Mesothelial cell of epicardium (in vitro differentiated cells): ENCODE results near the gene FAM216A. TPM values are rescaled to one million over a fixed set of nuclear protein-coding genes. Genes with fewer than 3 reads are reported as not detected.
"Not testable (repeated sequence)": the region's sequence is repeated elsewhere in the genome, so short reads cannot be mapped to it uniquely, and the experiment has no call there.

Source experiments
- DNase-seq, 2 experiments: peaks; one replicate each; pipeline ENCODE4 v3.0.0; 2021; ENCODE audit warnings: low spot score in 2 of 2; ENCODE audit not compliant: unreplicated experiment in 2 of 2
- H3K27ac Mint-ChIP-seq: 2 replicates; pipeline ENCODE4 v1.8.0; 2021; ENCODE audit warnings: mixed read lengths
- H3K27me3 Mint-ChIP-seq: 2 replicates; pipeline ENCODE4 v1.8.0; 2021; ENCODE audit warnings: low read depth, mixed read lengths
- H3K36me3 Mint-ChIP-seq: 2 replicates; pipeline ENCODE4 v1.8.0; 2021; ENCODE audit warnings: mixed read lengths
- H3K4me1 Mint-ChIP-seq: 2 replicates; pipeline ENCODE4 v1.8.0; 2021; ENCODE audit warnings: mixed read lengths
- H3K4me3 Mint-ChIP-seq: 2 replicates; pipeline ENCODE4 v1.8.0; 2021; ENCODE audit warnings: mild to moderate bottlenecking, moderate library complexity, mixed read lengths
- H3K9me3 Mint-ChIP-seq: 2 replicates; pipeline ENCODE4 v1.8.0; 2021; ENCODE audit warnings: mixed read lengths
- total RNA-seq: library from RNA; stranded (reverse); gene quantifications from 3 replicates; pipeline ENCODE4 v1.2.1, GENCODE V29; 2021
- TF ChIP-seq, protein P1 (sequence below): fragments of 200-600 bp; sonication (generic); IDR thresholded peaks from one replicate; pipeline ENCODE4 v1.5.0; 2021; ENCODE audit warnings: antibody characterized with exemption; ENCODE audit not compliant: unreplicated experiment

The FAM216A gene
- total RNA-seq, 1 donor from 2014 or later: 9.9 TPM

DNA sequence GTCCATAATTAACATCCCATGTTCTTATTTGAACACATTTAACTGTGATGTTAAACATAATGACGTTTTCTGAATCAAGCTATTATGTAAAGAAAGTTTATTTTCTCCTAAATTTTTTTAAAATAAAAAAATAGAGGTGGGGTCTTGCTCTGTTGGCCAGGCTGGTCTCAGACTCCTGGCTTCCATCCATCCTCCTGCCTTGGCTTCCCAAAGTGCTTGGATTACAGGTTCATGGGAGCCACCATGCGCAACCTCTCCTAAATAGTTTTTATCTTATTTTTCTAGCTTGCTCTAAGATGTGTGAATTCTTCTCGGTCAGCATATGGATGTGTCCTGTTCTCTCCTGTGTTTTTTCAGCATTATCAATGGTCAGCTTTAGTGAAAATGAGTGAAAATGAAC is 36.7 kb downstream of the FAM216A start:
- H3K27me3 Mint-ChIP-seq: no peaks in the 10 kb centered on the region
- no peak overlapping the region for H3K4me3 Mint-ChIP-seq
- DNase-seq: no peak

DNA sequence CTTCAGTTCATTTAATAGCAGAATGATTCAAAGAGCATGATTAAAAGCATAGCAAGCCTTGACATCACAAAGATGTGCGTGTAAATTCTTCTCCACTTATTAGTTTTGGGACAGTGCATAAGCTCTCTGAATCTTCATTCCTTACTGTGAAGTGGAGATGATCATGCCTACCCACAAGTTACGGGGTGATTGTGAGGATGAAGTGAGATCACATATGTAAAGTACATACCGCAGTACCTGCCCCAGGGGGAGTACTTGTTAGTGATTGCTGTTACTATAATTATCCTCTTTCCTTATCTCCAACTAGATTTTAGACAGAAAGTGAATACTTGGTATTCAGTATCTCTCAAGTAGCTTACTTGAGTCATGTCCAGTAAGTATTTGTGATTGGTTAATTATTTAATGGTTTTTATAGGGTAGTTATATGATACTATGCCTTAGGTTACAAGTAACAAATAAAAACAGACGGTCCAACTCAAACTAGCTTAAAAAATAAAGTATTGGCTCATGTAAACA is 39.5 kb downstream of the FAM216A start:
- Mint-ChIP-seq H3K27ac (peak overlapping the region; percentile 47), H3K27me3 (peaks cover 7% of the 10 kb centered on the region), H3K9me3 (no peaks in the 10 kb centered on the region), H3K36me3 (no peaks in the 10 kb centered on the region), H3K4me1 (peaks cover 5% of the 10 kb centered on the region), H3K4me3 (no peak overlapping the region)
- no peak for DNase-seq
- TF ChIP-seq, protein P1, sequence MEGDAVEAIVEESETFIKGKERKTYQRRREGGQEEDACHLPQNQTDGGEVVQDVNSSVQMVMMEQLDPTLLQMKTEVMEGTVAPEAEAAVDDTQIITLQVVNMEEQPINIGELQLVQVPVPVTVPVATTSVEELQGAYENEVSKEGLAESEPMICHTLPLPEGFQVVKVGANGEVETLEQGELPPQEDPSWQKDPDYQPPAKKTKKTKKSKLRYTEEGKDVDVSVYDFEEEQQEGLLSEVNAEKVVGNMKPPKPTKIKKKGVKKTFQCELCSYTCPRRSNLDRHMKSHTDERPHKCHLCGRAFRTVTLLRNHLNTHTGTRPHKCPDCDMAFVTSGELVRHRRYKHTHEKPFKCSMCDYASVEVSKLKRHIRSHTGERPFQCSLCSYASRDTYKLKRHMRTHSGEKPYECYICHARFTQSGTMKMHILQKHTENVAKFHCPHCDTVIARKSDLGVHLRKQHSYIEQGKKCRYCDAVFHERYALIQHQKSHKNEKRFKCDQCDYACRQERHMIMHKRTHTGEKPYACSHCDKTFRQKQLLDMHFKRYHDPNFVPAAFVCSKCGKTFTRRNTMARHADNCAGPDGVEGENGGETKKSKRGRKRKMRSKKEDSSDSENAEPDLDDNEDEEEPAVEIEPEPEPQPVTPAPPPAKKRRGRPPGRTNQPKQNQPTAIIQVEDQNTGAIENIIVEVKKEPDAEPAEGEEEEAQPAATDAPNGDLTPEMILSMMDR: no peak

More for the DNA sequence above, 36.7 kb downstream of the FAM216A start:
- TF ChIP-seq, protein P1: no peak
- H3K27ac Mint-ChIP-seq: no peak overlapping the region
- peaks cover 23% of the 10 kb centered on the region for H3K4me1 Mint-ChIP-seq
- peaks cover 6% of the 10 kb centered on the region for H3K9me3 Mint-ChIP-seq
- no peaks in the 10 kb centered on the region for H3K36me3 Mint-ChIP-seq

DNA sequence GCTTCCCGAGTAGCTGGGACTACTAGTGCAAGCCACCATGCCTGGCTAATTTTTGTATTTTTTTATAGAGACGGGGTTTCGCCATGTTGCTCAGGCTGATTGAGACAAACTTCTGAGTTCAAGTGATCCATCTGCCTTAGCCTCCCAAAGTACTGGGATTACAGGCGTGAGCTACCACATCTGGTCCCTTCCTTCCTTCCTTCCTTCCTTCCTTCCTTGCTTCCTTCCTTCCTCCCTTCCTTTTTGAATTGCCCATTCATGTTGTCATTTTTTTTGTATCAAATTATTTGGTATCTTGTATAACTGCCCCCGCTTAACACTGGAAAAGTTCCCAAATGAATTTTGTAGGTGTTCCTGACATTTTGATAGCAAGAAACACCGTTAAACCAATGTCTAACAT is 45.2 kb downstream of the FAM216A start:
- no peak overlapping the region for H3K4me3 Mint-ChIP-seq
- H3K9me3 Mint-ChIP-seq: no peaks in the 10 kb centered on the region
- H3K36me3 Mint-ChIP-seq: no peaks in the 10 kb centered on the region
- TF ChIP-seq, protein P1: no peak
- no peak overlapping the region for H3K27ac Mint-ChIP-seq
- peaks cover 13% of the 10 kb centered on the region for H3K27me3 Mint-ChIP-seq
- no peak for DNase-seq
- H3K4me1 Mint-ChIP-seq: no peaks in the 10 kb centered on the region

DNA sequence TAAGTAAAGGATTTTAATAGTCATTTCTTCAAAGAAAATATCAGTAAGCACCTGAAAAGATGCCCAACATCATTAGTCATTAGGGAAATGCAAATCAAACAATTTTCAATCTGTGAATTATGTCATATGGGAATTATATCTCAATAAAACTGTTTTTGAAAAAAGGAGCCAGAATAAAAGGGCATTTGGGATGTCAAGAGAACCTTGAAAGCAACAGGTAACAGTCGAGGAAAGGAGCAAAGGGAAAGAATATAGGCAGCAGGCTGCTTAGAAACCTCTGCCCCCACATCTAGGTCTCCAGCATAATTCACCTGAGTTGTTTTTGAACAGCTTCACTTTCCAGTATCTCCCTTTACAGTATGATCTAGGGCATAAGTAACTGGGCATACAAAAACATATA is 45.7 kb downstream of the FAM216A start:
- TF ChIP-seq, protein P1: no peak
- no peaks in the 10 kb centered on the region for H3K9me3 Mint-ChIP-seq
- H3K4me3 Mint-ChIP-seq: no peak overlapping the region
- no peaks in the 10 kb centered on the region for H3K36me3 Mint-ChIP-seq
- no peaks in the 10 kb centered on the region for H3K4me1 Mint-ChIP-seq
- no peak for DNase-seq
- H3K27me3 Mint-ChIP-seq: peaks cover 13% of the 10 kb centered on the region
- no peak overlapping the region for H3K27ac Mint-ChIP-seq

DNA sequence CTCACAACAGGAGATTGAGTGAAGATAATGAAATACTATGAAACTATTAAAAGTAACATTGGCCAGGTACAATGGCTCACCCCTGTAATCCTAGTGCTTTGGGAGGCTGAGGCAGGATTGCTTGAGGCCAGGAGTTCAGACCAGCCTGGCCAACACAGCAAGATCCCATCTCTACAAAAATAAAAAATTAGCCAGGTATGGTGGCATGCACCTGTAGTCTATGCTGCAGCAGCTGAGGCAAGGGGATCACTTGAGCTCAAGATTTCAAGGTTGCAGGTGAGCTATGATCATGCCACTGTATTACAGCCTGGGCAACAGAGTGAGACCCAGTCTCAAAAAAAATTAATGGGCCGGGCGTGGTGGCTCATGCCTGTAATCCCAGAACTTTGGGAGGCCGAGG is 48.4 kb downstream of the FAM216A start:
- no peak for DNase-seq
- no peaks in the 10 kb centered on the region for H3K36me3 Mint-ChIP-seq
- TF ChIP-seq, protein P1: no peak
- no peak overlapping the region for H3K4me3 Mint-ChIP-seq
- H3K9me3 Mint-ChIP-seq: no peaks in the 10 kb centered on the region
- peaks cover 6% of the 10 kb centered on the region for H3K27me3 Mint-ChIP-seq
- H3K27ac Mint-ChIP-seq: no peak overlapping the region
- H3K4me1 Mint-ChIP-seq: no peaks in the 10 kb centered on the region

DNA sequence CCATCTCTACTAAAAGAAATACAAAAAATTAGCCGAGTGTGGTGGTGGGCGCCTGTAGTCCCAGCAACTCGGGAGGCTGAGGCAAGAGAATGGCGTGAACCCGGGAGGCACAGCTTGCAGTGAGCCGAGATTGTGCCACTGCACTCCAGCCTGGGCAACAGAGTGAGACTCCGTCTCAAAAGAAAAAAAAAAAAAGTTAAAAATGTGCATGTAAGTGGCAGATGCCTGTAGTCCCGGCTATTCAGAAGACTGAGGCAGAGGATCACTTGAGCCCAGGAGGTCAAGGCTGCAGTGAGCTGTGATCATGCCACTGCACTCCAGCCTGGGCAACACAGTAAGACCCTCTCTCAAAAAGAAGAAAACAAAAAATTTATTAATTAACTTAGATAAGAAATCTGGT is 49.4 kb downstream of the FAM216A start:
- not testable (repeated sequence) for H3K27me3 Mint-ChIP-seq, DNase-seq, H3K9me3 Mint-ChIP-seq, H3K27ac Mint-ChIP-seq, H3K4me3 Mint-ChIP-seq, H3K4me1 Mint-ChIP-seq, H3K36me3 Mint-ChIP-seq

DNA sequence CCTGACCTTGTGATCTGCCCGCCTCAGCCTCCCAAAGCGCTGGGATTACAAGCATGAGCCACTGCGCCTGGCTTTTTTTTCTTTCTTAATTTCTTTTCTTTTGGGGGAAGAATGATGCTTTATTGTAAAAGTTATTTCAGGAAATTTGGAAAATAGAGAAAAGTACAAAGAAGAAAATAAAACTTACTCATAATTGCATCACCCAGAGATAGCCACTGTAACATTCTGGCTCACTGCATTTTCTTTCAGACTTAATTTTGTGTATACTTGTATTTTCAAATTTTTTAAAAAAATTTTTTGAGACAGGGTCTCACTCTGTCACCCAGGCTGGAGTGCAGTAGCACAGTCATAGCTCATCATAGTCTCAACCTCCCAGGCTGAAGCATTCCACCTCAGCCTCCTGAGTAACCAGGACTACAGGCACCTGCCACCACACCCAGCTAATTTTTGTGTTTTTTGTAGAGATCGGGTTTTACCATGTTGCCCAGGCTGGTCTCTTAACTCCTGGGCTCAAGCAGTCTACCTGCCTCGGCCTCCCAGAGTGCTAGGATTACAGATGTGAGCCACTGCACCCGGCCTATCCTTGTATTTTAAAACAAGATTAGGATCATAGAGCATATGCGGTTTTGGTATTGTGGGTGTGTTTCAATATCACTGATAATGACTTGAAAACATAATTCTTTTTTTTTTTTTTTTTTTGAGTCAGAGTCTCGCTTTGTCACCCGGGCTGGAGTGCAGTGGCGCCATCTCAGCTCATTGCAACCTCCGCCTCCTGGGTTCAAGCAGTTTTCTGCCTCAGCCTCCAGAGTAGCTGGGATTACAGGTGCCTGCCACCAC is 52.4 kb downstream of the FAM216A start:
- not testable (repeated sequence) for H3K4me1 Mint-ChIP-seq, H3K9me3 Mint-ChIP-seq, DNase-seq, H3K36me3 Mint-ChIP-seq, H3K27me3 Mint-ChIP-seq, H3K4me3 Mint-ChIP-seq, H3K27ac Mint-ChIP-seq
